GM19395 (cell line): ENCODE results near the gene XPNPEP1.

ENCODE experiments used
- ATAC-seq: cut with Tn5 transposase; IDR thresholded peaks from one replicate; pipeline ENCODE4 v1.9.1; 2021; ENCODE audit warnings: mild to moderate bottlenecking, moderate library complexity; ENCODE audit not compliant: unreplicated experiment

The XPNPEP1 gene

DNA sequence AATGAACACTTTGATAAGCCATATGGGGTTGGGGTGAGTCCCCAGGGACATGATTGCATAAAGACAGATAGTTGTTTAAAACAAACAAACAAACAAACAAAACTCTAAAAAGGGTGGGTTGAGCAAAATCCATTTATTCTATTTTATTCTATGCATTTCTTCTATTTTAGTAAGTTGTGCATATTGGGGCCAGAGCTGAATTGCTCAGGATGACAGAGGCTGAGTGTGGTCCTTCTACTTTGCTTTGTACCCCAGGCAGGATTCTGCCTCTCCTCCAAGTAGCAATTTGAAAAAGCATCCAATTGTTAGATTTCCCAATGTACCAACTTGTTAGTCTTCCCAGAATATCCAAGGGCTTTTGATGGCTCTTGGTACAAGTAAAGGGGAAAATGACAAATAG is 29.2 kb upstream of the XPNPEP1 start:
- ATAC-seq: no peak

- no peak for ATAC-seq
Observed at GRCh38 chr10:109947111-109947920, 24.0 kb upstream of the XPNPEP1 start.

DNA sequence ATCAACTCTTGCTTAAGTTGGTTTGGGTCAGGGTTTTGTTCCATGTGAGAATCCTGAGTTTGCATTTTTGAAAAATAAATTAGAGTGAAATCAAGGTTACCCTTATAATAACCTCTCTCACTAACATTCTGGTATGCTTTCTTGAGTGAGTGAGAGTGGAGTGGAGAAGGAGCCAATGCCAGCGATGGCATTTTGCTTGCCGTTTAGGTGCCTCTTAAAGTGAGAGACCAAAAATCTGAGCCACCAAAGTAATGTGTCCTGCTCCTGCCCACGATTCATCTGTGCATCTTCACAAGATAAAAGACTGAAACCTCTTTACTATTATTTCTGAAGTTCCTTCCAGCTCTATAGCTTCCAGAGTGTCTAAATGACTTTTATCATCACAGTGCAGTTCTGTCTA is 23.4 kb upstream of the XPNPEP1 start:
- ATAC-seq: no peak

DNA sequence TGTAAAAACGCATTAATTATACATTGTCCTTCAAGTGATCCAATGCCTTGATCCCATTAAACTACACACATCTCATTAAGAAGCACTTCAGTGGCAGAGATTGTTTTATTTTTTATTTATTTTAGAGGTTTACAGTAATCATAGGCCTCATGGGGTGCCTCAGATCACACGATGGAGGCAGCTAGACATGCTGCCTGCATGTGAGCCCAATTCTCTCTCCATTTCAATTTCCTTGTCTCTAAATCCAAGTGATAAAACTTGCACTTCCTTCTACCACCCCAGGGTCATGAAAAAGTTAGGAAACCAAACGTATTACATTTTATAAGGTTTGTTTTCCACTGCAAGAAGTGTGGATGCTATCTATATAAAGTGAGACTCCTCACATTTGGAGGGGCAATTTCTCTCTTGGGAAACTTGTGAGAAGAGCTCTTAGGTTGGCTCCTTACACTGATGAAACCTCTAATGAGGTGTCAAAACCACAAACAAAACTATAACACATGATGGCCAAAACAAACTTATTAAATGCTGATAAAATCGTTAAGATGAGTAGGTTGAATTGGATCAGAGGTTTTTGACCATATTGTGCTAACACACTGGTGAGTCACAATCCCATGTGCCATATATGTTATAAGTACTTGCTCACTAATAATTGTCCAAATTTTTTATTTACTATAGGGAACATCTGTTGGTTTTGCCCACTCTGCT is 22.3 kb upstream of the XPNPEP1 start:
- ATAC-seq: no peak

DNA sequence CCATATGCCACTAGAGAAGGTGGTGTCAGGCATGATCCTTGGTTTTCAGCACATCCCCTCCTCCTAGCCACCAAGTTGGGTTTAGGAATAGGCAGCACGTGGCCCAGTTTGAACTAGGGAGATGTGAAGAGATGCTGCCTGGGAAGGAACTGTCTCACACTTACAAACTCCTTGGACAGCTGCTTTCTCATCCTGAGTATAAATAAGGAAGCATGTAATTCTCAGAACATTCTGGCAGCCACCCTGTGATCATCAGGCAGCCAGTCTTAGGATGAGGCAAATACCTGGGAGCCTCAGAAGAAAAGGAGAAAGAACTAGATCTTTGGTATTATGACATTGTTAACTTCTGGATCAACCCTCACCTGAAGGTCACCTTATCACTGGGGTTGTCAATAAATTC is 21.3 kb upstream of the XPNPEP1 start:
- no peak for ATAC-seq

DNA sequence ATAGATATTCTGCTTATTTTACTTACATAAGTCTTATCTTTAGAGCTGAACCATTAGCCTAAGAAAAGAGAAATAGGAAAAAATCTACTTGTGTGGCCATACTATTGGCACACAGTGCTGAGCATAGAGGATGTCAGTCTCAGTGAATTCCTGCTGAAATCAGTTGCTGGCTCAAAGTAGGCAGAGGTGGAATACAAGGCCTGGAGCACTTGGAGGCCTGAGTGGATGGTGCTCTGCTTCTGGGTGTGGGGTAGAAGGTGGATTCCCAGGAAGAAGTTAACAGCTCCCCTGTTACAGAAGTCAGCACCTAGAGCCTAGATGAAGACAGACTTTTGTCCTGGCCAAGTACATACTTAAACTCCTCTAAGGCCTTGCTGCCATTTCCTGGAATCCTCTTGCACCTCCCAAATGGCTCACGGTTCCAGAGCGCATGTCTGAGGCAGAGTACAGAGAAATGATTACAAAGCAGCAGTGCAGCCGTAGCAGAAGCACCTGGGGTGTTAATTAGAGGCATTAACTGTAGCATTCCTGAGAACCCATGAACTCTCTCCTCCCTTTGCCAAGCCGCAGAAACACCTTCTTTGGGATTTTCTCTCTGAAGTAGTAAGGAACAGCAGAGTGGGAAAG is 18.0 kb upstream of the XPNPEP1 start:
- no peak for ATAC-seq

- no peak for ATAC-seq
Observed at GRCh38 chr10:109940553-109940952, 17.2 kb upstream of the XPNPEP1 start.

GRCh38 chr10:109940117-109940516 is 16.8 kb upstream of the XPNPEP1 start:
- no peak for ATAC-seq

DNA sequence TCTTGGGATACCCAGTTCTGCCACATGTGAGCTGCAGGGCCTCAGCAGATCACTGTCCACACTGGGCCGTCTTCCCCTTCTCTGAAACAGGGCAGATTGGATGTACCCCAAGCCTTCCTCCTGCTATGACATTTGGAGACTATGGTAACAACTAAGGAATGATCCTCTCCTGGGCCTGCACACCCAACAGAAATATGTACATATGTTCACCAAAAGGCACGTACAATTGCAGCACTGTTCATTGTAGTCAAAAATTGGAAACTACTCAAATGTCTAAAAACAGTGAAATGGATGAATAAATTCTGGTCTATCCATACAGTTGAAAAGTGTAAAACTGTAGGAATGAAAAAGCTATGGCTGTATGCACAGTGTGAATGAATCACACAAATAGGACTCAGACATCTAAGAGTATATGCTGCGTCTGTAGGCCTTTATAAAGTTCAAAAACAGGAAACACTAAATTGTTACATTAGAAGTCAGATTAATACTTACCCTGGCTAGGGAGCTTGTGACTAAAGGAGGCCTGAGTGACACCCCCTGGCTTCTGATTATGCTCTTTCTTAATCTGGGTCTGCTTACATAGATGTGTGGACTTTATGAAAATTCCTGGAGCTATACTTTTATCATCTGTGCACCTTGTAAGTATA is 16.1 kb upstream of the XPNPEP1 start:
- no peak for ATAC-seq

DNA sequence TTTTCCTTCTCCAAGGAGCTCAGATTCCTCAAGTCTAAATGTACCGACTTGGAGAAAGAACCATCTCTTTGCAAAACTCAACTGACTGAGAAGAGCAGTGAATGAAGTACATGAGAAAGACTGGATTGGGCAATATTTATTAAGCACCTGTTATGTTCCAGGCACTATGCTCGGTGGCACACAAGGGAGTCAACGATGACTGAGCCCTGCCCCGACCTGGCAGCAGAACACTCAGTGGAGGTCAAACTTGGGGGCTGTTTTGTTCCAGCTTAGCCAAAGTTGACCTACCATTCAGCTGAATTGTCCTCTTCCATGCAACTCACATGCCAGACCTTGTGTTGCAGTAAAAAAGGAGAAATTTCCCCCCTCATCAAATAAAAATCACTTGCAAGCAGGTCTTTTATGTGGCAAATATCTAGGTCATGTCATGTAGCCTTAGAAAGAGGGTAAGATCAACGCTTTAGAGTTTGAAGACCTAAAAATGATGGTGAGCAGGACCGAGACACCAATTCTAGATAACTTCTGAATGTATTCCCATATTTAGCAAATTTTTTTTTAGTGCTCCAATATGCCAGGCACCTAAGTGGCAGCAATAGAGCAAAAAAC is 14.3 kb upstream of the XPNPEP1 start:
- no peak for ATAC-seq

DNA sequence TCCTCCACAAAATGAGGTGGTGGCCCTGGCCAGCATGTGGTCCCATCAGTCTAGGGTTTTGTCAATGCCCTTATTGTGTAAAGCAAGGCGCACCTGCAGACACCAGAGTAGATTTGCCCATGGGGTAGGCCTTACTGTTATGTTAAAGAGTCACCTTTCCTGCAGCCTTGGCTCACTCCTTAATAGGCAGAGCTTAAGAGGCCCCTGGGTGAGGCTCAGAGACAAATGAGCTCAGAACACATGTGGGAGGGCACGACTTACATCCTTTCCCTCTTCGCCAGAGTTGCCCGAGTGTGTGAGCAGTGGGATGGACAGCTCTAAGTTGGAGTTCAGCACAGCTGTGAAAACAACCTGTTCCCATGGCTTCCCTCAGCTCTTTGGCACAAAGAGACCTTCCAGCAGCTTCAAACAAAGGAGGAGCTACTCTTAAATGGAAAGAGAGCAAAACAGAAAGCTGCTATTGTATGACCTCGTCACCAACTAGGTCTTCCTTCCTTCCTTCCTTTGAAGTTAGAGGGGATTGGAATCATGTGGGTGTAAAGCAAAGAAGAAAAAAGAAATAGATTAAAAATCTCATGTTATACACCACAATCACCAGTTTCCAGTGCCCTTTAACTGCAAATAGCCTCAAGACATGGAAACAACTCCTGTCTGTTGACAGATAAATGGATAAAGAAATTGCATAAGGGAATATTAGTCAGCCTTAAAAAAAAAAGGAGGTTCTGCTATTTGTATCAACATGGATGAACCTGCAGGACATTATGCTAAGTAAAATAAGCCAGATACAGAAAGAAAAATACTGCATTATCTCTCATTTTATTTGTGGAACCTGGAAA is 11.9 kb upstream of the XPNPEP1 start:
- no peak for ATAC-seq

- ATAC-seq: no peak
Observed at GRCh38 chr10:109933984-109934565, 10.8 kb upstream of the XPNPEP1 start.

DNA sequence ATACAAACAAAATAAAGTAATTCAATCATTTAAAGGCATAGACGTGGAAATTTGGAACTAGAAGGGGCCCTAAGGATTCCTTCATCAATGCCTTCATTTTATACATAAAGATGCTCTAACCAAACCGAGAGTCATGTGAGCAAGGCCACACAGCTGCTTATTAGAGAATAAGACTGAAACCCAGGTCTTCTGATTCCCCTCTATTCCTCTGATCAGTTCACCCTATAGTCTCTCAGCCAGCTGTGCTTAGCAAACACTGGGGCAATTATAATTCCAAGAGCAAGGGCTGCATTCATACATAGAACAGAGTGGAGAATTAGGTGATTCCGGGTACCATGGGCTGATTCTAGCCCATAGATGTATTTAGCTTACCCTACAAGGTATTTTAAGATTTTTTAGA is 9.7 kb upstream of the XPNPEP1 start:
- no peak for ATAC-seq

DNA sequence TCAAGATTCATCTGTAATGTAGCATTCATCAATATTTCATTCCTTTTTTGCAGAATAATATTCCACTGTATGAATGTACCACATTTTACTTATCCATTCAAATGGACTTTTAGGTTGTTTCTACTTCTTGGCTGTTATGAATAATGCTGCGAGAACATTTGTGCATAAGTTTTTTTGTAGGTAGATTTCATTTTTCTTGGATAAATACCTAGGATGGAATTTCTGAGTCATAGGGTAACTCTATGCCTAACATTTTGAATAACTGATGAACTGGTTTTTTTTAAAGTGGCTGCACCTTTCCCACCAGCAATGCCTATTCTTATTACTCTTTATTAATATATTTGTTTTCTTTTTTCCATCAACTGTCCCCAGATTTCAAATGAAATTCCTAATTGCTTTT is 9.1 kb upstream of the XPNPEP1 start:
- no peak for ATAC-seq

GRCh38 chr10:109931163-109931562 is 7.9 kb upstream of the XPNPEP1 start:
- no peak for ATAC-seq

DNA sequence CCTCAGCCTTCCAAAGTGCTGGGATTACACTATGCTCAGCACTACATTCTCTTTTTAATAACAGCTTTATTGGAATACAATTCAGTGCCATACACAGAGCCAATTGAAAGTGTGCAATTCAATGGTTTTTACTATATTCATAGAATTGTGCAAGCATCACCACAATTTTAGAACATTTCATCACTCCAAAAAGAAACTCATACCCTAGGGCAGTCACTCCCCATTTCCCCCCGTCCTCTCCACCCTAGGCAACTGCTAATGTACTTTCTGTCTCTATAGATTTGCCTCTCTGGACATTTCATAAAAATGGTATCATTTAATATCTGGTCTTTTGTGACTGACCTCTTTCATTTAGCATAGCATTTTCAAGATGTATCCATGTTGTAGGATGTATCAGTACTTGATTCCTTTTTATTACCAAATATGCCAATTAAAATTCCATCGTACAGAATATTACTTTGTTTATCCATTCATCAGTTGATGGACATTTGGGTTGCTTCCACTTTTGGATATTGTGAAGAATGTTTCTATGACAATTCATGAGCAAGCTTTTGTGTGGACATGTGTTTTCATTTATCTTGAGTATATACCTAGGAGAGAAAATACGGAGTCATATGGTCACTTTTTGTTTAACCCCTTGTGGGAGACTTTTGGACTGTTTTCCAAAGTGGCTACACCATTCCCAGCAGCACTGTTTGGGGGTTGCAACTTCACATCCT is 6.3 kb upstream of the XPNPEP1 start:
- no peak for ATAC-seq

- ATAC-seq: no peak
Observed at GRCh38 chr10:109928475-109928891, 5.2 kb upstream of the XPNPEP1 start.

GRCh38 chr10:109926825-109927224 is 3.5 kb upstream of the XPNPEP1 start:
- ATAC-seq: no peak

DNA sequence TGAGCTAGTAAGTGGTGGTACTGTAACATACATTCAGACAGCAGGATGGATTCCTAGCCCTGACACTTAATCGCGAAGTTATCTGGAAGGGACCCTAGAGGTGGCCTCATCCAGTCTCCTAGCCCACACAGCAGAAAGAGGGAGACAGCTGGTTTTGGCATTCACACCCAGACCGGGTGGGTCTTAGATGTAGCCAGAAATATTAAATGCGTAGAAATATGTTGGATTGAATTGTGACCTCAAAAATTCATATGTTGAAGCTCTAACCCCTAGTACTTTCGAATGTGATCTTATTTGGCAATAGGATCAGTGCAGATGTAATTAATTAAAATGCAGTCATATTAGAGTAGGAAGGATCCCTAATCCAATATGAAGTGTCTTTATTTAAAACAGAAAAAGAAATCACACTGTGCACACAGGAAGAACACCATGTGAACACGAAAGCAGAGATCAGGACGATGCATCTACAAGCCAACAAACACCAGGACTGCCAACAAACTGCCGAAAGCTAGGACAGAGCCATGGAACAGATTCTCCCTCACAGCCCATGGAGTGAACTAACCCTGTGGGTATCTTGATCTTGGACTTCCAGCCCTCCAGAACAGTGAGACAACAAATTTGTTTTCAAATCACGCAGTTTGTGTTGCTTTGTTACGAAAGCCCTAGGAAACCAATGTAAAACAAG is 2.9 kb upstream of the XPNPEP1 start:
- ATAC-seq: no peak
